Ovary (tissue), 9 donors: ENCODE measurements around the gene CLCN6. TPM values are rescaled to one million over a fixed set of nuclear protein-coding genes. Genes with fewer than 3 reads are reported as not detected.

Experiments
- DNase-seq, 5 donors: peaks; one replicate each; pipeline ENCODE4 v3.0.0-alpha.2; 2019 to 2020
- H3K27ac ChIP-seq, 2 donors: fragments of 200-600 bp; one replicate each; pipeline versions ENCODE4 v1.5.1 to v1.8.0; 2019 to 2022
- H3K27me3 ChIP-seq: fragments of 200-600 bp; one replicate; pipeline ENCODE4 v1.8.0; 2022
- H3K36me3 ChIP-seq: fragments of 200-600 bp; sonication (generic); one replicate; pipeline ENCODE4 v1.5.1; 2019
- H3K4me1 ChIP-seq: one replicate; pipeline ENCODE4 v1.8.1; 2013; ENCODE audit warnings: mild to moderate bottlenecking, moderate library complexity; ENCODE audit not compliant: insufficient read depth
- H3K4me3 ChIP-seq: fragments of 200-600 bp; sonication (generic); one replicate; pipeline ENCODE4 v1.5.1; 2017
- H3K9me3 ChIP-seq, 2 donors: fragments of 200-600 bp in 1 of 2; sonication (generic) in 1 of 2; one replicate each; pipeline versions ENCODE4 v1.5.1 to v1.8.1; 2013 to 2019; ENCODE audit warnings: mild to moderate bottlenecking in 1 of 2, moderate library complexity in 1 of 2
- EP300 ChIP-seq: sonication (generic); formaldehyde crosslinking; IDR thresholded peaks from one replicate; pipeline ENCODE4 v1.6.1; 2017; ENCODE audit warnings: antibody characterized with exemption
- POLR2A ChIP-seq: fragments of 450-650 bp; IDR thresholded peaks from one replicate; pipeline ENCODE4 v1.6.1; 2017; ENCODE audit warnings: antibody characterized with exemption, mild to moderate bottlenecking, moderate library complexity
- WGBS, 3 donors: extraction: QIAGEN DNeasy Blood & Tissue Kit in 1 of 3; methylation state at CpG; one replicate each; pipeline versions ENCODE4 v1.1.5 to v1.1.7; 2013 to 2017; 5-methylcytosine and 5-hydroxymethylcytosine counted together
- intact Hi-C, 4 donors: fragments of 100-400 bp; cut with DNase I; formaldehyde crosslinking; loops; one replicate each; pipeline versions ENCODE4 v1.11.0 to v1.15.1; 2022 to 2023
- polyA plus RNA-seq, 2 donors: library from polyadenylated mRNA; stranded (reverse); fragments of 200-250 nt in 1 of 2; fragments of 350-450 nt in 1 of 2; fragmentation: Illumina TruSeq in 1 of 2; extraction: RNeasy Lipid Tissue Mini Kit (QIAGEN cat#74804) in 1 of 2; gene quantifications; one replicate each; pipeline ENCODE4 v1.2.3, GENCODE V29; 2013 to 2014
- total RNA-seq, 7 donors: library from RNA; depleted of rRNA in 2 of 7; stranded (reverse); fragments of >200 nt in 2 of 7; fragmentation: NEBNext Ultra II Directional in 3 of 7; extraction: Animal tissue kit (Norgen Biotek cat#: 25700) in 3 of 7; gene quantifications; one replicate each; pipeline versions ENCODE4 v1.1.0 to v1.2.4, GENCODE V29; 2016 to 2023
- TF ChIP-seq, protein P1 (sequence below), 3 donors: fragments of 450-650 bp in 2 of 3; fragments of 200-600 bp in 1 of 3; IDR thresholded peaks; one replicate each; pipeline versions ENCODE4 v1.5.1 to v1.8.0; 2016 to 2022; ENCODE audit warnings: antibody characterized with exemption in 3 of 3, mild to moderate bottlenecking in 1 of 3
- donor health status: DM: no; HTN: no; CAD: no; lungs with moderate emphysema.
- donor health status: DM: no; HTN: no; CAD: no.
- donor health status: Bipolar disorder and iron deficiency.
- donor health status: DM: yes; HTN: yes; CAD: no.
- donor health status: DM: no; HTN: no; CAD: no.
- donor health status: DM: yes; HTN: yes; CAD: no.

The CLCN6 gene
- total and polyA plus RNA-seq, 9 donors: 11.7 to 39.7 (median 25.6) TPM

DNA sequence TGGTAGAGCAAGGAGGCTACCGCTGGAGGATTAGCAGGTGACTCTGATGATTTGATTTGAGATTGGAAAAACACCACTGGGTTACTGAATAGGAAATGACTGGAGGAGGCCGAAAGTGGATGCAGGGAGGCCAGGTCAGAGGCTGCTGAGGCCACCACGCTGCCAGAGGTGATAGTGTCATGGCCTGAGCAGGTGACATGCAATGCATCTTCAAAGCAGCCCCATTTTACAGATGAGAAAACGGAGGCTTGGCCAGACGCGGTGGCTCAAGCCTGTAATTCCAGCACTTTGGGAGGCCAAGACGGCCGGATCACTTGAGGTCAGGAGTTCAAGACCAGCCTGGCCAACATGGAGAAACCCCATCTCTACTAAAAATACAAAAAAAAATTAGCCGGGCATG, 31.2 kb upstream of the CLCN6 start:
- Histone ChIP-seq H3K27ac (no peak overlapping the region), H3K4me3 (no peak overlapping the region), H3K4me1 (no peaks in the 10 kb centered on the region), H3K36me3 (no peaks in the 10 kb centered on the region), H3K9me3 (no peaks in the 10 kb centered on the region), H3K27me3 (no peaks in the 10 kb centered on the region)
- DNase-seq: no peak
- WGBS, 3 donors: 84 to 89% (median 84%) methylated on average over 9 of the region's 9 CpGs
- no peak for TF ChIP-seq POLR2A
- no peak for TF ChIP-seq EP300
- TF ChIP-seq, protein P1, sequence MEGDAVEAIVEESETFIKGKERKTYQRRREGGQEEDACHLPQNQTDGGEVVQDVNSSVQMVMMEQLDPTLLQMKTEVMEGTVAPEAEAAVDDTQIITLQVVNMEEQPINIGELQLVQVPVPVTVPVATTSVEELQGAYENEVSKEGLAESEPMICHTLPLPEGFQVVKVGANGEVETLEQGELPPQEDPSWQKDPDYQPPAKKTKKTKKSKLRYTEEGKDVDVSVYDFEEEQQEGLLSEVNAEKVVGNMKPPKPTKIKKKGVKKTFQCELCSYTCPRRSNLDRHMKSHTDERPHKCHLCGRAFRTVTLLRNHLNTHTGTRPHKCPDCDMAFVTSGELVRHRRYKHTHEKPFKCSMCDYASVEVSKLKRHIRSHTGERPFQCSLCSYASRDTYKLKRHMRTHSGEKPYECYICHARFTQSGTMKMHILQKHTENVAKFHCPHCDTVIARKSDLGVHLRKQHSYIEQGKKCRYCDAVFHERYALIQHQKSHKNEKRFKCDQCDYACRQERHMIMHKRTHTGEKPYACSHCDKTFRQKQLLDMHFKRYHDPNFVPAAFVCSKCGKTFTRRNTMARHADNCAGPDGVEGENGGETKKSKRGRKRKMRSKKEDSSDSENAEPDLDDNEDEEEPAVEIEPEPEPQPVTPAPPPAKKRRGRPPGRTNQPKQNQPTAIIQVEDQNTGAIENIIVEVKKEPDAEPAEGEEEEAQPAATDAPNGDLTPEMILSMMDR (IDR thresholded peaks at IDR 0.05): no peak
- intact Hi-C loops: no loop called here

DNA sequence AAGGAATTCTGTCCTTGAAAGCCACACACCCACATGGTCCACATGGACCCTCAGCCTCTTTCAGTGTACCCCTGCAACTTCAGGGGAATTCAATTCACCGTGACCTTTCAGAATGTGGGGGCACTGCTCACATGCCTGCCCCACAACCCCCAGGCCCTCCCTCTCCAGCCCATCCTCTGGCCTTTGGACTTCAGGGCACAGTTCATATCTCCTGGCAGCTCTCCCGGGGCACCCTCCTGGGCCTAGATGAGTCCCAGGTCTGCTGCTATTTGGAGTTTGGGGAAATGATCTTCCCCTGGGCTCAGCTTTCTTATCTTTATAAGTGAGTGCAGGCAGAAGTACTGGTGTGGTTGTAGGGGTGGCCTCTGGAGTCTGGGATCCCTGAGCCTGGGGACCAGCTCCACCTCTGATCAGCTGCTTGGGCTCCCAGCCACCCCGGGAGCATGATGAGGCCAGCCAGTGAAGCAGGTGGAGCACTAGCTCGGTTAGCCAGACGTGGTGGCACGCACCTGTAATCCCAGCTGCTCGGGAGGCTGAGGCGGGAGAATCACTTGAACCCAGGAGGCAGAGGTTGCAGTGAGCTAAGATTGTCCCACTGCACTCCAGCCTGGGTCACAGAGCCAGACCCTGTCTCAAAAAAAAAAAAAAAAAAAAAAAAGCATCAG, 28.2 kb upstream of the CLCN6 start:
- Histone ChIP-seq H3K27ac (no peak overlapping the region), H3K27me3 (no peaks in the 10 kb centered on the region), H3K4me1 (no peaks in the 10 kb centered on the region), H3K36me3 (no peaks in the 10 kb centered on the region), H3K9me3 (no peaks in the 10 kb centered on the region), H3K4me3 (no peak overlapping the region)
- TF ChIP-seq EP300 (no peak), POLR2A (no peak)
- TF ChIP-seq, protein P1 (IDR thresholded peaks at IDR 0.05): no peak
- WGBS, 3 donors: 85 to 92% (median 85%) methylated on average over 8 of the region's 8 CpGs
- DNase-seq: no peak
- intact Hi-C loops: no loop called here

DNA sequence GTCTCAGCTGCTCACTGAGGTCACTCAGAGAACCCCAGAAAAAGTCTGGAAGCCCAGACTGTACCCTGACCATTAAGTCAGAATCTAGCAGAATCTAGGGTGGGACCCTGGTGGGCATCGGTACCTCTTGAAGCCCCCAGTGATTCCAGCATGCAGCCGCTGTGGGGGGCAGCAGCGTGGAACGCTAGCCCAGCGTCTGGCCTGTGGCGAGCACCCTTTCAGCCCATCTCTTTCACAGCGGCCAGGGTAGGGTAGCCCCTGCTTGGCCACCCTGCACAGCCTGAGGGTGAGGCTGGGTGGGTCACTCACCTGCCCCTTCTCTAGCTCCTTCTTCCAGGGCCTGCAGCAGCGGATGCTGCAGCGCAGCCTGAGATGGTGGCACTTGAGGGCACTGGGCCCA, 27.7 kb upstream of the CLCN6 start:
- intact Hi-C loops: no loop called here
- Histone ChIP-seq H3K9me3 (no peaks in the 10 kb centered on the region), H3K27ac (no peak overlapping the region), H3K4me3 (no peak overlapping the region), H3K27me3 (no peaks in the 10 kb centered on the region), H3K4me1 (no peaks in the 10 kb centered on the region), H3K36me3 (no peaks in the 10 kb centered on the region)
- DNase-seq: no peak
- TF ChIP-seq, protein P1 (IDR thresholded peaks at IDR 0.05): no peak
- TF ChIP-seq POLR2A (no peak), EP300 (no peak)
- 89 to 95% (median 93%) methylated on average over 9 of the region's 9 CpGs for WGBS, 3 donors

DNA sequence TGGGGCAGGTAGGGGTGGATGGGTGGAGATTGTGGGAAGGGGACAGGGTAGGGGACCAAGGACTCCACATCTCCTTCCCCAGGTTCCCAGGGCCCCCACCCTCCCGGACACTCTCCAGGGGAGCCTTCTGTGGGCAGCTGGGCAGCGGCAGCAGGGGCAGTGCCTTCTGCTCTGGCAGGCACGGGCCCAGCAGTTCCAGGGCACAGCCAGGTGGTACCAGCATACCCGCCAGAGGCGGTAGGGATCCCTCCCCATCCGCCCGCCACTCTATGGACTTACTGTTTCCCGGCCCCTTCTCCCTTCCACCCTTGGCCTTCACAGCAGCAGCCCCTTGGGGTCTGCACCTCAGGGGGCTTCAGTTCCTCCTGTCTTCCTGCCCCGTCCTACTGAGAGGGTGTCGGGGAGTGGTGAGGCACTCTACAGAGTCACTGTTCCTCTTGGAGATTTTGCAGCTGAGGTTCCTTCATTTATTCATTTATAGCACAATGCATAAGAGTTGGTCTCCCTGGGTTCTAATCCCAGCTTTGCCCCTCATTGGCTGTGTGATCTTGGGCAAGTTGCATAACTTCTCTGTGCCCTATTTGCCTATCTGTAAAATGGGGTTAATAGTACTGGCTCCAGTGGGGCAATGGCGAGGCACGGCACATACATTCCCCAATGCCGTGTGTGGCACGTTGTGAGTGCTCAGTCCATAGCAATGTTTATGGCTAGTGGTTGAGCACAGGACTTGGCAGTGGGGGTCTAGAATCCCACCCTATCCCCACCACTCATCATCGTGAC, 27.0 kb upstream of the CLCN6 start:
- no peak for DNase-seq
- intact Hi-C loops: no loop called here
- no peaks in the 10 kb centered on the region for H3K4me1 ChIP-seq
- H3K4me3 ChIP-seq: no peak overlapping the region
- no peaks in the 10 kb centered on the region for H3K27me3 ChIP-seq
- 86 to 92% (median 92%) methylated on average over 15 of the region's 15 CpGs for WGBS, 3 donors
- H3K36me3 ChIP-seq: no peaks in the 10 kb centered on the region
- no peak overlapping the region for H3K27ac ChIP-seq
- no peaks in the 10 kb centered on the region for H3K9me3 ChIP-seq
- TF ChIP-seq EP300: no peak
